Panc1 (cell line): ENCODE data around the gene BIRC6.

Source experiments
- POLR2AphosphoS5 ChIP-seq: IDR thresholded peaks from 2 replicates; pipeline ENCODE4 v1.6.1; 2012; ENCODE audit warnings: mild to moderate bottlenecking, low read depth, low read length, moderate library complexity
- TF ChIP-seq, protein P1 (sequence below): fragments of 450-650 bp; IDR thresholded peaks from 2 replicates; pipeline ENCODE4 v1.5.1; 2017; ENCODE audit warnings: mild to moderate bottlenecking
- TF ChIP-seq, protein P2 (sequence below), 2 experiments: IDR thresholded peaks; 2 replicates each; pipeline ENCODE4 v1.6.1; 2011 to 2012; ENCODE audit warnings: low read depth in 2 of 2, control low read depth in 1 of 2, low read length in 1 of 2, mild to moderate bottlenecking in 1 of 2, moderate library complexity in 1 of 2; ENCODE audit not compliant: insufficient read depth in 1 of 2

DNA sequence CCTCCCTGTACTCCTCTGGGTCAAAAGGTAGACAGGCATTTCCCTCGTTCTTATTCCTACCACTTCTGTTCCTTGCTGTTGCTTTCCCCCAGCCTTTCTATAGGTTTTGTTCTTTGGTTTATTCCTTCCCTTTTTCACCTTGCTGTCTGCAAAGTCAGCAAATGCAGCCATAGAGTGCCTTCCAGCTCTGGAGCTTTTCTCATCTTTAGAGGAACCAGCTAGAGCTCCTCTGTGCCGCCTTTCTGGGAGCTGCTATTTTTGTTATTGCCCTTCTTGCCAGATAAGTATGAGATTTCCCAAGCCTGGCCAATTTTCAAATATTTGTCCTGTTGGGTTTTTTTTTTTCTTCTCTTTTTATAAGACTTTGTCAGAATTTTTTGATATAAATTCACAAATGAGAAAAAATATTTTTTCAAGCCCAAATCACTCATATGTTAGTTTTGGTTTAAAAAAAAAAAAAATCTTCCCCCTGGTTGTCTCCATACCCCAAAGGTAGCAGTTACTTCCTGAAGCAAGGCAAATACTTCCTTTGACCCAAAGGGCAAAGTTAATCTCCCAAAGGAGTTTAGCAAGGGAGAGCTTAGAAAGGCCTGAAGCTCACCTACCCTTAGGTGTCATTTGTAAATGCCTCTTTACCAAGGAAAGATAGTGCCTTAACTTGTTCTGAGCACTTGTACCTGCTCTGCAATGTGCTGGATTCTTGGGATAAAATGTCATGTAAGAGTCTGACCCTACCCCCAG, 265.9 kb downstream of the BIRC6 start:
- TF ChIP-seq, protein P1, sequence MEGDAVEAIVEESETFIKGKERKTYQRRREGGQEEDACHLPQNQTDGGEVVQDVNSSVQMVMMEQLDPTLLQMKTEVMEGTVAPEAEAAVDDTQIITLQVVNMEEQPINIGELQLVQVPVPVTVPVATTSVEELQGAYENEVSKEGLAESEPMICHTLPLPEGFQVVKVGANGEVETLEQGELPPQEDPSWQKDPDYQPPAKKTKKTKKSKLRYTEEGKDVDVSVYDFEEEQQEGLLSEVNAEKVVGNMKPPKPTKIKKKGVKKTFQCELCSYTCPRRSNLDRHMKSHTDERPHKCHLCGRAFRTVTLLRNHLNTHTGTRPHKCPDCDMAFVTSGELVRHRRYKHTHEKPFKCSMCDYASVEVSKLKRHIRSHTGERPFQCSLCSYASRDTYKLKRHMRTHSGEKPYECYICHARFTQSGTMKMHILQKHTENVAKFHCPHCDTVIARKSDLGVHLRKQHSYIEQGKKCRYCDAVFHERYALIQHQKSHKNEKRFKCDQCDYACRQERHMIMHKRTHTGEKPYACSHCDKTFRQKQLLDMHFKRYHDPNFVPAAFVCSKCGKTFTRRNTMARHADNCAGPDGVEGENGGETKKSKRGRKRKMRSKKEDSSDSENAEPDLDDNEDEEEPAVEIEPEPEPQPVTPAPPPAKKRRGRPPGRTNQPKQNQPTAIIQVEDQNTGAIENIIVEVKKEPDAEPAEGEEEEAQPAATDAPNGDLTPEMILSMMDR = no peak
- TF ChIP-seq POLR2AphosphoS5 = no peak
- TF ChIP-seq, protein P2, sequence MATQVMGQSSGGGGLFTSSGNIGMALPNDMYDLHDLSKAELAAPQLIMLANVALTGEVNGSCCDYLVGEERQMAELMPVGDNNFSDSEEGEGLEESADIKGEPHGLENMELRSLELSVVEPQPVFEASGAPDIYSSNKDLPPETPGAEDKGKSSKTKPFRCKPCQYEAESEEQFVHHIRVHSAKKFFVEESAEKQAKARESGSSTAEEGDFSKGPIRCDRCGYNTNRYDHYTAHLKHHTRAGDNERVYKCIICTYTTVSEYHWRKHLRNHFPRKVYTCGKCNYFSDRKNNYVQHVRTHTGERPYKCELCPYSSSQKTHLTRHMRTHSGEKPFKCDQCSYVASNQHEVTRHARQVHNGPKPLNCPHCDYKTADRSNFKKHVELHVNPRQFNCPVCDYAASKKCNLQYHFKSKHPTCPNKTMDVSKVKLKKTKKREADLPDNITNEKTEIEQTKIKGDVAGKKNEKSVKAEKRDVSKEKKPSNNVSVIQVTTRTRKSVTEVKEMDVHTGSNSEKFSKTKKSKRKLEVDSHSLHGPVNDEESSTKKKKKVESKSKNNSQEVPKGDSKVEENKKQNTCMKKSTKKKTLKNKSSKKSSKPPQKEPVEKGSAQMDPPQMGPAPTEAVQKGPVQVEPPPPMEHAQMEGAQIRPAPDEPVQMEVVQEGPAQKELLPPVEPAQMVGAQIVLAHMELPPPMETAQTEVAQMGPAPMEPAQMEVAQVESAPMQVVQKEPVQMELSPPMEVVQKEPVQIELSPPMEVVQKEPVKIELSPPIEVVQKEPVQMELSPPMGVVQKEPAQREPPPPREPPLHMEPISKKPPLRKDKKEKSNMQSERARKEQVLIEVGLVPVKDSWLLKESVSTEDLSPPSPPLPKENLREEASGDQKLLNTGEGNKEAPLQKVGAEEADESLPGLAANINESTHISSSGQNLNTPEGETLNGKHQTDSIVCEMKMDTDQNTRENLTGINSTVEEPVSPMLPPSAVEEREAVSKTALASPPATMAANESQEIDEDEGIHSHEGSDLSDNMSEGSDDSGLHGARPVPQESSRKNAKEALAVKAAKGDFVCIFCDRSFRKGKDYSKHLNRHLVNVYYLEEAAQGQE (IDR thresholded peaks at IDR 0.05; ENCODE audit: insufficient read depth in 1 of 2, low read depth in 2 of 2, low read length in 1 of 2) = no peak
